AG10803 (cell line): ENCODE measurements around the gene PKM.

ENCODE experiments used
- DNase-seq: peaks from one replicate; pipeline ENCODE4 v3.0.0; 2010; ENCODE audit warnings: low read depth
- H3K4me3 ChIP-seq: 2 replicates; pipeline ENCODE4 v1.5.1; 2011; ENCODE audit warnings: mild to moderate bottlenecking, low read length, control low read depth
- TF ChIP-seq, protein P1 (sequence below): conservative IDR thresholded peaks from 2 replicates; pipeline ENCODE4 v1.5.1; 2011; ENCODE audit warnings: mild to moderate bottlenecking, low read length, control low read depth, inconsistent platforms

Gene PKM

DNA sequence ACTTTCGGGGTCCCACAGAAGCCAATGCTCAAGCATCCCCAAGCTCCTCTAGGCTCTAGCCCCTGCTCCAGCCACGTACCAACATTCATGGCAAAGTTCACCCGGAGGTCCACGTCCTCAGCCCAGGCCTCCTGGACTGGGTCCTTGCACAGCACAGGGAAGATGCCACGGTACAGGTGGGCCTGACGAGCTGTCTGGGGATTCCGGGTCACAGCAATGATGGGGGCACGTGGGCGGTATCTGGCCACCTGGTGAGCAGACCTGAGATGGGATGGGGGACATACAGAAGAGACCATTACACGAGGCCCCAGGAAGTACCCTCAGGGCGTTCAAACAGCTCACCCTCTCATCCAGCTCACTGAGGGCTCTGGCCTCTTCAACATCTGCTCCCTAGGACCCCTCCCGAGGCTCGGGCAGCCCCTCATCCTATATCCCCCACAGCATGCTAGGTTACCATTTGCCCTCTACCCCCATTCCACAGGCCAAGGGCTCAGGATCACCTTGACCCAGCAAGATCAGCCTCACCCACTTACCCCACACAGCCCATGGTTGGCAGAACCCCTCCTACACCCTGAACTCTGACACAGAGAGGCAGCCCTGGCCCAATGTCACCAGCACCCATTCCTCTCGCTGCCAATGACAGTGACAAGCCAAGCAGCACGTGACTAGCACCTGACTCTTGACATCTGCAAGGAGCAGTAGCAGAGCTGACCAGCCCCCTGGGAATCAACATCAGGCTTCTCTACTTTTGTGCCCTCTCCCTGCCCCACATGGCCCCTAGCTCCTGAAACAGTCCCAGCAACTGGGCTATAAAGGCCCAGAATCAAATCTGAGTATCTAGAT is 30.4 kb downstream of the PKM start:
- H3K4me3 ChIP-seq, result no peak overlapping the region
- TF ChIP-seq, protein P1, sequence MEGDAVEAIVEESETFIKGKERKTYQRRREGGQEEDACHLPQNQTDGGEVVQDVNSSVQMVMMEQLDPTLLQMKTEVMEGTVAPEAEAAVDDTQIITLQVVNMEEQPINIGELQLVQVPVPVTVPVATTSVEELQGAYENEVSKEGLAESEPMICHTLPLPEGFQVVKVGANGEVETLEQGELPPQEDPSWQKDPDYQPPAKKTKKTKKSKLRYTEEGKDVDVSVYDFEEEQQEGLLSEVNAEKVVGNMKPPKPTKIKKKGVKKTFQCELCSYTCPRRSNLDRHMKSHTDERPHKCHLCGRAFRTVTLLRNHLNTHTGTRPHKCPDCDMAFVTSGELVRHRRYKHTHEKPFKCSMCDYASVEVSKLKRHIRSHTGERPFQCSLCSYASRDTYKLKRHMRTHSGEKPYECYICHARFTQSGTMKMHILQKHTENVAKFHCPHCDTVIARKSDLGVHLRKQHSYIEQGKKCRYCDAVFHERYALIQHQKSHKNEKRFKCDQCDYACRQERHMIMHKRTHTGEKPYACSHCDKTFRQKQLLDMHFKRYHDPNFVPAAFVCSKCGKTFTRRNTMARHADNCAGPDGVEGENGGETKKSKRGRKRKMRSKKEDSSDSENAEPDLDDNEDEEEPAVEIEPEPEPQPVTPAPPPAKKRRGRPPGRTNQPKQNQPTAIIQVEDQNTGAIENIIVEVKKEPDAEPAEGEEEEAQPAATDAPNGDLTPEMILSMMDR, result no peak
- DNase-seq, result no peak

DNA sequence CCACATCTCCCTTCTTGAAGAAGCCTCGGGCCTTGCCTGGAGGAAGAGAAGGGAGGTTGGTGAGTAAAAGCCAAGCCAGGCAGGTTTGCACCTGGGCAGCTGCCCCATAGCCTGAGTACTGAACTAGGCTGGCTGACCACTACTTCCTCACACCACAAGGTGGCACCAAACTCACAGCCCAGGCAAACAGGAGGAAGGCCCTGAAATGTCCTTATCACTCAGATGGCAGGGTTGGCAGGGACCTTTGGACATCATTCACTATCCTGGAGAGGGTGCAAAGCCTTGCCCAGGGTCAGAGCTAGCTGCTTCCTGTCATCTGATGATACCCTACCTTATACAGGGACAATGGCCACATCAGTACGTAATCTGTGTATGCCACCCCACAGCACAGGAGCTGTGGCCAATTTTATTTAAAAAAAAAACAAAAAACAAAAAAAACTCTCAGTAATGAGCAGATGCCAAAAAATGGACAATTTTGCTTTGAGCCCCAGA is 31.2 kb downstream of the PKM start:
- no peak overlapping the region for H3K4me3 ChIP-seq
- DNase-seq, result peak; percentile 72
- TF ChIP-seq, protein P1, result peak; percentile 94

DNA sequence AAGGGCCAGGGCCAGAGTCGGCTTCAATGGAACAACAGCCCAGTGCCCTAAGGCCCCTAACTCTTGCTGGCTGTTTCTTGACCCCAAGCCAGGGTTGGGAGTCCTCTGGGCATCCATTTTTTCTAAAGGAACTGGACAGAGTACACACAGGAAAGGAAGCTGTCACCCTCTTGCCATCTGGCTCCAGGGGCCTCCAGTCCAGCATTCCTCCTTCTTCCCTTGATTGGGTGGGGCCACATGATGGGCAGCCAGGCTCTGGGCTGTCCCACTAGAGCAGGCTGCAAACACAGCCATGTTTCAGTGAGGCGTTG is 31.8 kb downstream of the PKM start:
- TF ChIP-seq, protein P1, result no peak
- no peak for DNase-seq
- no peak overlapping the region for H3K4me3 ChIP-seq

DNA sequence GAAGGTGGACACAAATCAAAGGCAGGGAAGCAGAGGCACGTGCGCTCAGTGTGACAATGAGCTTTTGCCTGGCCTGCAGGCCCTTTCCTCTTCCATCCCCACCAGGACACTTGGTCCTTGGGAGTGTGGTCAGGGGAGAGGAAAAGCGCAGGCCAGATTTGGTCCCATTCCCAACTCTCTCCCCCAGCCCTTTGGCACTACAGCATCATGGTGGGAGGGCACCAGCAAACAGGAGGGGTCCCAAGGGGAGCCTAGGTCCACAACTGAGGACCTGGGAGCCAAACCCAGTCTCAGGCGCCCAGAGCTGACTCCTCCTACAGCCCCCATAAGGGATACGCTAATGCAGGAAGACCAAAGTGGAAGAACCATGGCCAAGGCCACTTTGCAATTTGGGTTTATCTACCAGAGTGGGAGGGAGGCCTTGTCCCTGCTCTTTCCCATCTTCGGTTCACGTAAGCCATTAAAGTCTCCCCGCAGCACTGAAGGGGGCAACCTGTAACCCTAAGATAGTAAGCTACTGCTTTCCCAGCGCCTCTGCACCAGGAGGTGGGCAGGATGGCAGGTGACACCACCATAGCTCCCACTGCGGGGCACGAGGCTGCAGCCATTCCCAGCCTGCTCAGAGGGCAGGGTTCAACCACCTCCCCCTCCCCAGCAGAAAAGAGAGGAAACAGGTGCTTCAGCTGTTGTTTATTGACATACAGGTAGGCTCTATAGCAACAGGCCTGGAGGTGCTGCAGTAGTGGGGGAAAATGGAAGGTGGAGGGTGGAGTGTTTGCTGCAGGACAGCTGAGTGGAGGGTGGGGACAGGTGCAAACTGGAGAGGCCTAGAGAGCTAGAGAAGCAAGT is 32.4 kb downstream of the PKM start:
- TF ChIP-seq, protein P1, result no peak
- no peak overlapping the region for H3K4me3 ChIP-seq
- DNase-seq, result no peak

DNA sequence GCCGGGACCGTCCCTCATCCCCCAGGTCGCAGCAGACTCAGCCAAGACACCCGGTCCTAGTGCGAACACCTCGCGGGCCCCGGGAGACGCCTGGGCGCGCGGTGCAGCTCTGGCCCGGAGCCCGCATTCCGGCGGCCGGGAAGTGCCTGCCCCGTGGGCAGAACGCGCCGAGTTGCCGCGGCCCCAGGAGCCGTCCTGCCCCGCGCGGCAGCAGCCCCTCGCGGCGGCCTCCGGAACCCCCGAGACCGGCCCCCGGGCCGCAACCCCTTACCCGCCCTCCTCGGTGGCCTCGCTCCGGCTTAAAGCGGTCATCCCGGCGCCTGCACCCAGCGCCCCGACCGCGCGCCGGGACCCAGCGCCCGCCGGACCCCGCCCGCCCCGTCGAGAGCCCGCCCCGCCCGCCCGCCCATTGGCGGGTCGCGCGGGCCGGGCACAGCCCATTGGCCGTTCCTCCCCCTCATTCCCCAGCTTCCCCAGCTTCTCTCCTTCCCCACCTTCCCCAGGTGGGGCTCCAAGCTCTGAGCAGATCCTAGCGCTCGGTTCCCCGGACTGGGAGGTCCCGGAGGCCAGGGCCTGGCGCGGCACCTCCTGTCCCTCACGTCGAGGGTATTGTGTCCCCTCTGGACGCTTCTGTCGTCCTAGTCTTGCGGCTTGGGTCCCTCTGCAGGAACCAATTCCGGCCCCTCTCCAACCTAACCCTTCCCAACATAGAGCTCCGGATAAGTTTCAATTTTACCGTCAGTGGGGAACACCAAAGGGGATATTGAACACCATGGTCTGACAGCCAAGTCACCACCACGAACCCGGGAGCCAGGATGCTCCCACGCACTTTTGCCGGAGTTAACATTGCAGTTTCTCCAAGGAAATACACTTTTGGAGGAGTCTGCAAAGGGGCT is 33.3 kb downstream of the PKM start, which contains the start of gene GRAMD2A:
TSS of gene GRAMD2A (minus strand) at position 328 of the 896 bp plus-strand sequence.
- TF ChIP-seq, protein P1, result no peak
- peak within 1 kb of the TSS; percentile 35 for H3K4me3 ChIP-seq
- DNase-seq, result peak; percentile 39

DNA sequence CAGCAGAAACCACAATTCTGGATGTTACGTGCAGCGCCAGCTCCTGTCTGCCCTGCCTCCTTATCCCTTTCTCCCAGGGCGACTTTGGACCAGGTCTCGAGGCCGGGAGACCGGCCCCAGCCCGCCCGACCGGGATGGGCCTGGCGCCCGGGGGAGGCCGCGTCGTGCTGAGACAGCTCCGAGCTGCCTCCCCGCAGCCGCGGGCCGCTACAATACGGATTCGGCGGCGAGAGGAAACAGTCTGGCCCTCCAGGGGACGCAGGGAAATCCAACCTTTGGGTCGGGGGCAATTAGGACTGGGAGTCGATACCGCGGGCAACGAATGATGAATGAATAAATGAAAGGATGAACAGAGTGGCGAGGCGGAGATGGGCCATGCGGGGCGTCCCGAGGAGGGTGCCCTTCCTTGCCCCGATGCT is 33.9 kb downstream of the PKM start:
- TF ChIP-seq, protein P1, result no peak
- no peak for DNase-seq
- peak overlapping the region; percentile 27; the same call in 1 of the 2 replicates for H3K4me3 ChIP-seq
